Measurements from ENCODE around the gene TRPM3.

TRPM3 gene

DNA sequence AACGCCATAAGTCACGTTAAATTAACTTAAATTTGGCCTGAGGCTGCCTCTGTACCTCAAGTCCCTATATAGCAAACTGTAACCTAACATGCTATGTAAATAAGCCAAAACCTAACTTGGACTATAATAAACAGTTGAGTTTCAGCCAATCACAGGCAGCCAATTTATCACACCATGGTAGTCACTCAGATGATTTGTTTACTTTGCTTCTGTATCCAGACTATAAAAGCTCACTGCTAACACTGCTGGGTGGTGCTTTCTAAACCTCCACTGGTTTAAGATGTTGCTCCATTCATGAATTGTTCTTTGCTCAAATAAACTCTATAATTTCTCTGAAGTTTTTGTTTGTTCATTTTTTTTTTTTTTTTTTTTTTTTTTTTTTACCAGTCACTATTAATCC is 62.8 kb downstream of the TRPM3 start:
- Histone ChIP-seq H3K9ac (ENCODE audit: low read depth, low read length) (no peak overlapping the region), H3K36me3 (ENCODE audit: control insufficient read depth, insufficient read depth, low read length) (no peaks in the 10 kb centered on the region), H3K27me3 (ENCODE audit: control insufficient read depth, insufficient read depth, low read length) (no peaks in the 10 kb centered on the region), H3K4me3 (ENCODE audit: low read depth, low read length) (no peak overlapping the region), H3K27ac (ENCODE audit: low read depth, low read length) (no peak overlapping the region), H3K9me3 (ENCODE audit: control insufficient read depth, insufficient read depth, low read length) (no peaks in the 10 kb centered on the region), H3K4me1 (ENCODE audit: control insufficient read depth, insufficient read depth, low read length) (no peaks in the 10 kb centered on the region)

DNA sequence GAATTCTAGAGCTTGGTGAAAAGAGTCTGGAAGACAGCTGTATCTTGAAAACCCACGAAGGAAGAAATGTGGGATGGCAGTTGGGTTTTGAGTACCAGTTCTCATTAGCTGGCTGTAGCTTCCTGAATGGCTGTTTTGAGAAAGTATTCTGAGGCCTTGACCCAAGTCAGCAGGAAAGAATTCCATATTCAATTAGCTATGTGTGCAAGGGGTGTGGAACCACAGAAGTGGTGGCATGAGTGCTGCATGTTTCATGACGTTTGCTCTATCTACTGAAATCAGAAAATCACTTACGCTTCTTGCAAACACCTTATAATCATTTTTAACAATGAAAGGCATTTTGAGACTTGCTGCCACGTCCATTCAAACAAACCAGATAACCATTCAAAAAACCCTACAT is 69.1 kb downstream of the TRPM3 start:
- Histone ChIP-seq H3K9ac (ENCODE audit: low read depth, low read length) (no peak overlapping the region), H3K9me3 (ENCODE audit: control insufficient read depth, insufficient read depth, low read length) (no peaks in the 10 kb centered on the region), H3K4me3 (ENCODE audit: low read depth, low read length) (no peak overlapping the region), H3K27me3 (ENCODE audit: control insufficient read depth, insufficient read depth, low read length) (no peaks in the 10 kb centered on the region), H3K27ac (ENCODE audit: low read depth, low read length) (no peak overlapping the region), H3K36me3 (ENCODE audit: control insufficient read depth, insufficient read depth, low read length) (no peaks in the 10 kb centered on the region), H3K4me1 (ENCODE audit: control insufficient read depth, insufficient read depth, low read length) (0 out of 2 replicates have a peak, but pooled peaks cover 4% of the 10 kb centered on the region)

DNA sequence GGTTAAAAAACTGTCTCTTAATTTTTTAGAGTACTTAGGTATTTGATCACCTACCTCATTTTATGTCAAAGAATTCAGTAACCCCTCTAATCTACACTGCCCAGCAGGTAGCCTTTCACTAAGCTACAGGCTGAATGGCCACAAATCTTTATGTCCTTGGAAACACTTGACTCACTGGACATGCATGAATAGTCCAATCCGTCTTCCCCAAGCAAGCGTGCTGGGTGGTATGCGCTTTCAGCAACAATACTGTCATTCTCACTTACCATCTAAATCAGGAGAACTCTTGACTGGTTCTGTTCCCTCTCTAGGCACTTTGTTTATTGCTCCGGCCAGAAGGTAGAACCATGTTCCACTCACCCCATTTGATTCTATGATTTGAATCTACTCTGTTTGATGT is 73.1 kb downstream of the TRPM3 start:
- no peaks in the 10 kb centered on the region for H3K27me3 ChIP-seq (ENCODE audit: control insufficient read depth, insufficient read depth, low read length)
- no peaks in the 10 kb centered on the region for H3K9me3 ChIP-seq (ENCODE audit: control insufficient read depth, insufficient read depth, low read length)
- no peak overlapping the region for H3K9ac ChIP-seq (ENCODE audit: low read depth, low read length)
- no peak overlapping the region for H3K4me3 ChIP-seq (ENCODE audit: low read depth, low read length)
- no peaks in the 10 kb centered on the region for H3K36me3 ChIP-seq (ENCODE audit: control insufficient read depth, insufficient read depth, low read length)
- 0 out of 2 replicates have a peak, but pooled peaks cover 4% of the 10 kb centered on the region for H3K4me1 ChIP-seq (ENCODE audit: control insufficient read depth, insufficient read depth, low read length)
- no peak overlapping the region for H3K27ac ChIP-seq (ENCODE audit: low read depth, low read length)

DNA sequence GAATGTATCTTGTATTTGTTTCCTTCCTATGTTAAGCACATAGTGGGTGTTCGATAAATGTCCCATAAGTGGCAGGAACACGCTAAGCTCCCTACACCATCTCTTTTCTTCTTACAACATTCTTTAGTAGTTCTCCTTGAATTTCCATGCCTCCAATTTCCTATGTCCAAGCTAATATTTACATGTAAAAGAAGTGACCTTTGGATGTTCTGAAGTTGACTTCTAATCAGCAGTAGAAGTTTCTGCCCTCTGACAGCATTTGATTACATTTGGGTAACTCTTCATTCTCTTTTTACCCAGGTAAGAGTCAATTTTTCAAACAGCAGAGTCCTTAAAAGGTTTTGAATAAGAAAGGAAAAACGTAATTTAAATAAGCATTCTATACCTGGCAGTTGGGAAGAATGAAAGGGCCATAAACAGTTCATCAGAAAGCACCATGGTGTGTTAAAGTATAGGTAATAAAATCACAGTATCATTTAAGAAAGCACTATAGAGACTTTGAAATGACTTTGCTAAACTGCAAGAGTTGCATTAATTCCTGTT is 78.9 kb downstream of the TRPM3 start:
- Histone ChIP-seq H3K27ac (ENCODE audit: low read depth, low read length) (no peak overlapping the region), H3K27me3 (ENCODE audit: control insufficient read depth, insufficient read depth, low read length) (no peaks in the 10 kb centered on the region), H3K4me3 (ENCODE audit: low read depth, low read length) (no peak overlapping the region), H3K9me3 (ENCODE audit: control insufficient read depth, insufficient read depth, low read length) (no peaks in the 10 kb centered on the region), H3K36me3 (ENCODE audit: control insufficient read depth, insufficient read depth, low read length) (no peaks in the 10 kb centered on the region), H3K4me1 (ENCODE audit: control insufficient read depth, insufficient read depth, low read length) (peaks cover 13% of the 10 kb centered on the region), H3K9ac (ENCODE audit: low read depth, low read length) (no peak overlapping the region)

DNA sequence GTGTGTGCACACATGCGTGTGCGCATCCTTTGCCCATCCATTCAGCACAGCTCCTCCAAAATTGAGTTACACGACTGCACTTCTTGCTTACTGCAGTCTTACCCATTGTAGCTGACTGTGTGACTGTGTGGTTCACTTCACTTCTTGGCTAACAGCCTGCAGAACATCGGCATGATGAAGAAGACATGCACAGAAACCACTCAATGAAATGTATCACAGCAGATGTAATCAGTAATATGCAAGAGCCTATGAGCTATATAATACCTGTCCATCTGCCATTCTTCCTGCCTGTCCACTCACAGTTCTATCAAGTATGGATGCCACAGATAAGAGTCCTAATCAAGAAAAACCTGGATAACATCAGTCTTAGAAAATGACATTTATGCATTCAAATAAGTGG is 83.9 kb downstream of the TRPM3 start:
- Histone ChIP-seq H3K27me3 (ENCODE audit: control insufficient read depth, insufficient read depth, low read length) (no peaks in the 10 kb centered on the region), H3K9ac (ENCODE audit: low read depth, low read length) (no peak overlapping the region), H3K4me1 (ENCODE audit: control insufficient read depth, insufficient read depth, low read length) (peaks cover 7% of the 10 kb centered on the region), H3K36me3 (ENCODE audit: control insufficient read depth, insufficient read depth, low read length) (no peaks in the 10 kb centered on the region), H3K9me3 (ENCODE audit: control insufficient read depth, insufficient read depth, low read length) (no peaks in the 10 kb centered on the region), H3K4me3 (ENCODE audit: low read depth, low read length) (no peak overlapping the region), H3K27ac (ENCODE audit: low read depth, low read length) (no peak overlapping the region)

DNA sequence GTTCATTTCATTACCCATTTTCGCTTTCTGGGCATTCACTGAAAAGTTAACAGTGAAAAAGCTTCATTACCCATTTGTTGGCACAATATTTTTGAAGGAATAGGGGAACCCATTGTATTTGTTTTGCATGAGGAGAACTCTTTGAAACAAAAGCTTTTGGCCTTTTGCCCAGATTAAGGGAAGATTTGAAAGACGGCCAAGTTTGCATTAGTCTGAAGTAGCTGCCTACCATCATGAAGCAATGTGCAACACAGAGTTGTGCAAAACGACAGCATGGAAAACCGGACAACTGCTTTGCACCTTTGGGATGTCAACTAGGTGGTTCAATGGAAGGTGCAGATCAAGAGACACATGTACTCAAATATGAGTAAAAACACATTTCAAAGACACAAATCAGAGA is 84.9 kb downstream of the TRPM3 start:
- Histone ChIP-seq H3K9me3 (ENCODE audit: control insufficient read depth, insufficient read depth, low read length) (no peaks in the 10 kb centered on the region), H3K27ac (ENCODE audit: low read depth, low read length) (no peak overlapping the region), H3K27me3 (ENCODE audit: control insufficient read depth, insufficient read depth, low read length) (no peaks in the 10 kb centered on the region), H3K4me1 (ENCODE audit: control insufficient read depth, insufficient read depth, low read length) (no peaks in the 10 kb centered on the region), H3K9ac (ENCODE audit: low read depth, low read length) (no peak overlapping the region), H3K36me3 (ENCODE audit: control insufficient read depth, insufficient read depth, low read length) (no peaks in the 10 kb centered on the region), H3K4me3 (ENCODE audit: low read depth, low read length) (no peak overlapping the region)

DNA sequence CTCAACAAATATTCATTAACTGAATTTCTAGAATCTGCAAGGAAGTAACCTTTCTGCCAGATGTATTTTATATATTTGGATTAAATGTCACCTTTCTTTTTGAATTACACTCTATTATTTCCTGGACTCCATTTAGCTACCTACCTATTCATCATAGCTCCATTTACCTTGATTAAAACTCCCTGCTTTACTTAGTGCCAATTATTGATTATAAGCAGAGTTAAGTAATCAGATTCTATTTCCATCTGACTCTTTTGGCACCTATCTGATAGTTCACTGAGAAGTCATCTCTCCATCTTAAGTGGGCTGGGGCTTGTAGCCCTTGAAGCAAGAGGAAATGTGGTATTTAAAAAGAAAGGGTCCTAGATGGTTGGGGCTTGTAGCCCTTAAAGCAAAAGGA is 88.6 kb downstream of the TRPM3 start:
- Histone ChIP-seq H3K27ac (ENCODE audit: low read depth, low read length) (no peak overlapping the region), H3K9me3 (ENCODE audit: control insufficient read depth, insufficient read depth, low read length) (no peaks in the 10 kb centered on the region), H3K27me3 (ENCODE audit: control insufficient read depth, insufficient read depth, low read length) (no peaks in the 10 kb centered on the region), H3K4me3 (ENCODE audit: low read depth, low read length) (no peak overlapping the region), H3K36me3 (ENCODE audit: control insufficient read depth, insufficient read depth, low read length) (no peaks in the 10 kb centered on the region), H3K9ac (ENCODE audit: low read depth, low read length) (no peak overlapping the region), H3K4me1 (ENCODE audit: control insufficient read depth, insufficient read depth, low read length) (peaks cover 13% of the 10 kb centered on the region; the same call in 1 of the 2 replicates)

DNA sequence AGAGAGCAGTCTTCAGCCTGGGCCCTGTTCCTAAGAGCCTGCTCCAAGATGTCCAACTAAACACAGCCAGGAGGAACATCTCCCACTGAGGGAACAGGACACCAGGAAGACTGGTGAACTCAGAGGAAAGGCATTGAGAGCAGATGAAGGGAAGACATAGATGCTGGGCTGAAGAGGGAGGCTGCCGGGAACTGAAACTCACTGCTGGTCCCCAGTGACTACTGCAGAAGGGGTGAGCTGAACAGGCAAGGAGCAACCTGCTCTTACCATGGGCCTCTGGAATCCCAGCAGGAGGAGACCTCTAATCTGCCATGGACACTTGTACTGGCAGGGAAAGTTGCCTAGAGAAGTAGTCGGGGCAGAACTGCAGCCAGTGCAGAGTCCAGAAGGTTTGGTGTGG is 95.7 kb downstream of the TRPM3 start:
- no peaks in the 10 kb centered on the region for H3K27me3 ChIP-seq (ENCODE audit: control insufficient read depth, insufficient read depth, low read length)
- no peaks in the 10 kb centered on the region for H3K9me3 ChIP-seq (ENCODE audit: control insufficient read depth, insufficient read depth, low read length)
- H3K4me1 ChIP-seq (ENCODE audit: control insufficient read depth, insufficient read depth, low read length), result peaks cover 13% of the 10 kb centered on the region; the same call in 1 of the 2 replicates

DNA sequence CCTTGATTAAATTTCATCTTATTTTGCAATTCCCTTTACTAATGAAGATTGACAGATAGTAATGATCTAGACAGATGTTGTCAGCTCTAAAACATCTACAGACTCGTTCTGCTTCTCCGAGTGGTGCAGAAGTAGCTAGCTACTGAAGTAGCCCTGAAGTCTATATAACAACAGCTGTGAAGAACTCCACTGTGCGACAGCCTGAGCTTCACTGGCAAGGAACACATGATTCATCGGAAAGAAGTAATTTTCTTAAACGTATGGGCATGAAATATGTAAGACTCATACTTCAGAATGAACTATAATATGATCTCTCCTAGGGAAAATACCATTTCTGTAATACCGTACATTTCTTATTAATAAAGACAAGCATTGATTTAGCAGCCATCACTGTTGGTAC is 96.2 kb downstream of the TRPM3 start:
- peaks cover 13% of the 10 kb centered on the region; the same call in 1 of the 2 replicates for H3K4me1 ChIP-seq (ENCODE audit: control insufficient read depth, insufficient read depth, low read length)
- no peaks in the 10 kb centered on the region for H3K27me3 ChIP-seq (ENCODE audit: control insufficient read depth, insufficient read depth, low read length)
- H3K9me3 ChIP-seq (ENCODE audit: control insufficient read depth, insufficient read depth, low read length), result no peaks in the 10 kb centered on the region
- H3K27ac ChIP-seq (ENCODE audit: low read depth, low read length), result no peak overlapping the region
- H3K9ac ChIP-seq (ENCODE audit: low read depth, low read length), result no peak overlapping the region
- H3K4me3 ChIP-seq (ENCODE audit: low read depth, low read length), result no peak overlapping the region
- no peaks in the 10 kb centered on the region for H3K36me3 ChIP-seq (ENCODE audit: control insufficient read depth, insufficient read depth, low read length)

More for the DNA sequence above, 95.7 kb downstream of the TRPM3 start:
- H3K27ac ChIP-seq (ENCODE audit: low read depth, low read length), result no peak overlapping the region
- H3K36me3 ChIP-seq (ENCODE audit: control insufficient read depth, insufficient read depth, low read length), result no peaks in the 10 kb centered on the region
- no peak overlapping the region for H3K9ac ChIP-seq (ENCODE audit: low read depth, low read length)
- no peak overlapping the region for H3K4me3 ChIP-seq (ENCODE audit: low read depth, low read length)

DNA sequence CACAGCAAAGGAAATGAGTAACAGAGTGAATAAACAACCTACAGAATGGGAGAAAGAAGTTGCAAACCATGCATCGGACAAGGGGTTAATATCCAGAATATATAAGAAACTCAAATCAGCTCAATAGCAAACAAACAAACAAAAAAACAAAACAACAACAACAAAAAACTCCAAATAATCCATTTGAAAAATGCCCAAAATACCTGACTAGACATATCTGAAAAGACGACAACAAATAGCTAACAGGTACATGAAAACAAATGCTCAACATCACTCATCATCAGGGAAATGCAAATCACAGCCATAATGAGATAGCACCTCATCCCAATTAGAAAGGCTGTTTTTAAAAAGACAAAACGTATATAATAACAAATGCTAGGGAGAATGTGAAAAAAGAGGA is 111.2 kb downstream of the TRPM3 start:
- peaks cover 3% of the 10 kb centered on the region; the same call in 1 of the 2 replicates for H3K9me3 ChIP-seq (ENCODE audit: control insufficient read depth, insufficient read depth, low read length)
- H3K27ac ChIP-seq (ENCODE audit: low read depth, low read length), result no peak overlapping the region
- H3K27me3 ChIP-seq (ENCODE audit: control insufficient read depth, insufficient read depth, low read length), result no peaks in the 10 kb centered on the region
- no peaks in the 10 kb centered on the region for H3K4me1 ChIP-seq (ENCODE audit: control insufficient read depth, insufficient read depth, low read length)
- H3K9ac ChIP-seq (ENCODE audit: low read depth, low read length), result no peak overlapping the region
- no peaks in the 10 kb centered on the region for H3K36me3 ChIP-seq (ENCODE audit: control insufficient read depth, insufficient read depth, low read length)
- no peak overlapping the region for H3K4me3 ChIP-seq (ENCODE audit: low read depth, low read length)

DNA sequence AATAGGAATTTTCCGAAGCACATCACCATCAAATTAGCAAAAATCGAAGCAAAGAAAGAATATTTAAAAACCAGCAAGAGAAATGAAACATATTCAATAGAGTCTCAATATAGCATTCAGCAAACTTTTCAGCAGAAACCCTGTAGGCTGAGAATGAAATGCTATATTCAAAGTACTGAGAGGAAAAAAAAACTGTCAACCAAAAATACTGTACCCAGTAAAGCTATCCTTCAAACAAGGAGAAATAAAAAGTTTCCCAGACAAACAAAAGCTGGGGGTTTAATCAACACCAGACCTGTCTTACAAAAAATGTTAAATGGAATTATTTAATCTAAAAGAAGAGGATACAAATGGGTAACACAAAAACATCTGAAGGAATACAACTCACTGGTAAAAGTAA is 116.0 kb downstream of the TRPM3 start:
- H3K4me1 ChIP-seq (ENCODE audit: control insufficient read depth, insufficient read depth, low read length), result no peaks in the 10 kb centered on the region
- no peak overlapping the region for H3K4me3 ChIP-seq (ENCODE audit: low read depth, low read length)
- H3K27ac ChIP-seq (ENCODE audit: low read depth, low read length), result no peak overlapping the region
- peaks cover 3% of the 10 kb centered on the region; the same call in 1 of the 2 replicates for H3K9me3 ChIP-seq (ENCODE audit: control insufficient read depth, insufficient read depth, low read length)
- no peaks in the 10 kb centered on the region for H3K27me3 ChIP-seq (ENCODE audit: control insufficient read depth, insufficient read depth, low read length)
- no peak overlapping the region for H3K9ac ChIP-seq (ENCODE audit: low read depth, low read length)
- H3K36me3 ChIP-seq (ENCODE audit: control insufficient read depth, insufficient read depth, low read length), result no peaks in the 10 kb centered on the region

All from HUES48 (cell line).